CD1c-positive myeloid dendritic cell (primary cell): ENCODE data around the gene PRSS37.

Experiments used
- DNase-seq: peaks from one replicate; pipeline ENCODE4 v3.0.0-alpha.2; 2016; ENCODE audit errors: extremely low spot score

Gene PRSS37

GRCh38 chr7:141788296-141788695 is 53.0 kb downstream of the PRSS37 start:
- no peak for DNase-seq
